Measurements from ENCODE around the gene ADK. TPM values are rescaled to one million over a fixed set of nuclear protein-coding genes. Genes with fewer than 3 reads are reported as not detected.

The ADK gene
- total and polyA plus RNA-seq, 2 of the 13 experiments (the other 11 are each of a cell fraction or from before 2014, with no cell fraction given): 48.6 to 79.1 TPM

GRCh38 chr10:74243067-74243466 lies 92.0 kb downstream of the ADK start:
- Histone ChIP-seq H3K36me3 (replicated peaks in 1 of 2; ENCODE audit: control insufficient read depth in 1 of 2, insufficient read depth in 2 of 2, low read length in 2 of 2) (peaks cover 0 to 14% of the 10 kb centered on the region in 2 experiments; a peak in 3 of 5 replicates), H3K9me3 (ENCODE audit: low read length) (no peaks in the 10 kb centered on the region), H3K27ac (ENCODE audit: extremely low read length, insufficient read depth, low read length) (no peak overlapping the region), H4K20me1 (ENCODE audit: insufficient read depth, low read length) (no peaks in the 10 kb centered on the region), H3K4me2 (ENCODE audit: low read depth, low read length) (no peak overlapping the region), H3K79me2 (ENCODE audit: insufficient read depth, low read length) (peaks cover 2% of the 10 kb centered on the region), H3K9ac (ENCODE audit: insufficient read depth, low read depth, low read length) (no peak overlapping the region), H3K4me3 (replicated peaks in 1 of 3; ENCODE audit: insufficient read depth in 1 of 3, low read depth in 2 of 3, low read length in 3 of 3) (no peak overlapping the region), H3K27me3 (ENCODE audit: control insufficient read depth in 1 of 2, insufficient read depth in 2 of 2, low read length in 2 of 2) (no peaks in the 10 kb centered on the region), H3K4me1 (ENCODE audit: insufficient read depth, low read length) (no peaks in the 10 kb centered on the region), H2AFZ (ENCODE audit: low read length) (no peak overlapping the region)
- ATAC-seq (no peak), DNase-seq (ENCODE audit: low spot score) (no peak), FAIRE-seq (no peak)
- 82% methylated on average over 7 of the region's 10 CpGs for WGBS (ENCODE audit: low lambda C conversion rate)
- POLR2A ChIA-PET: no interaction called here
- no peak for TF ChIP-seq ZNF850 (CRISPR knock-in tag; conservative IDR thresholded peaks at IDR 0.05)
- no peak for TF ChIP-seq GFI1 (CRISPR knock-in tag; IDR thresholded peaks at IDR 0.05; ENCODE audit: borderline replicate concordance)
- no peak for TF ChIP-seq CEBPG (CRISPR knock-in tag; IDR thresholded peaks at IDR 0.05)
- TF ChIP-seq SMAD1 (CRISPR knock-in tag; IDR thresholded peaks at IDR 0.05; ENCODE audit: borderline replicate concordance, low read depth): no peak
- no peak for TF ChIP-seq HMG20A (CRISPR knock-in tag; IDR thresholded peaks at IDR 0.05; ENCODE audit: borderline replicate concordance)
- no peak for TF ChIP-seq KLF13 (CRISPR knock-in tag; IDR thresholded peaks at IDR 0.05)
- no peak for TF ChIP-seq ZNF816 (CRISPR knock-in tag; IDR thresholded peaks at IDR 0.05; ENCODE audit: borderline replicate concordance)
- no peak for TF ChIP-seq LBX2 (CRISPR knock-in tag; IDR thresholded peaks at IDR 0.05; ENCODE audit: borderline replicate concordance)
- TF ChIP-seq, protein P1, sequence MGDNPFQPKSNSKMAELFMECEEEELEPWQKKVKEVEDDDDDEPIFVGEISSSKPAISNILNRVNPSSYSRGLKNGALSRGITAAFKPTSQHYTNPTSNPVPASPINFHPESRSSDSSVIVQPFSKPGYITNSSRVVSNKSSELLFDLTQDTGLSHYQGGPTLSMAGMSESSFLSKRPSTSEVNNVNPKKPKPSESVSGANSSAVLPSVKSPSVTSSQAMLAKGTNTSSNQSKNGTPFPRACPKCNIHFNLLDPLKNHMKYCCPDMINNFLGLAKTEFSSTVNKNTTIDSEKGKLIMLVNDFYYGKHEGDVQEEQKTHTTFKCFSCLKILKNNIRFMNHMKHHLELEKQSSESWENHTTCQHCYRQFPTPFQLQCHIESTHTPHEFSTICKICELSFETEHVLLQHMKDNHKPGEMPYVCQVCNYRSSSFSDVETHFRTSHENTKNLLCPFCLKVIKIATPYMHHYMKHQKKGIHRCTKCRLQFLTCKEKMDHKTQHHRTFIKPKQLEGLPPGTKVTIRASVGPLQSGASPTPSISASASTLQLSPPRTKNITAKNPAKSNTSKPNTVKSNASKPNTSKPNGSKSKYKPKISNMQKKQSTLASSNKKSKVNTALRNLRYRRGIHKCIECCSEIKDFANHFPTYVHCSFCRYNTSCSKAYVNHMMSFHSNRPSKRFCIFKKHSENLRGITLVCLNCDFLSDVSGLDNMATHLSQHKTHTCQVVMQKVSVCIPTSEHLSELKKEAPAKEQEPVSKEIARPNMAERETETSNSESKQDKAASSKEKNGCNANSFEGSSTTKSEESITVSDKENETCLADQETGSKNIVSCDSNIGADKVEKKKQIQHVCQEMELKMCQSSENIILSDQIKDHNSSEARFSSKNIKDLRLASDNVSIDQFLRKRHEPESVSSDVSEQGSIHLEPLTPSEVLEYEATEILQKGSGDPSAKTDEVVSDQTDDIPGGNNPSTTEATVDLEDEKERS (CRISPR knock-in tag; IDR thresholded peaks at IDR 0.05): no peak
- in situ Hi-C loops (cut with HindIII; ENCODE audit: extremely low pct_ligation_motif_present, low pct_unique_long_range_greater_than_20kb) (loop anchor here (10.0 kb wide), 2 partner anchors 782 to 992 kb away; partner anchors contain the start of gene COMTD1), intact Hi-C loops (cut with micrococcal nuclease; ENCODE audit: unreplicated experiment) (no loop called here)
- CTCF ChIA-PET (ENCODE audit: low intra/inter-chr PET ratio, low total read pairs): interaction anchor here (2.6 kb wide), 1 partner anchor 857 kb away, joined by 11 read pairs; a partner anchor contains a TSS
- BruUV-seq (replicated peaks): no TSS peak
